HG03342 (cell line): ENCODE measurements around the gene CRP.
"Not testable (repeated sequence)": the region's sequence is repeated elsewhere in the genome, so short reads cannot be mapped to it uniquely, and the experiment has no call there.

Experiments
- ATAC-seq: cut with Tn5 transposase; IDR thresholded peaks from one replicate; pipeline ENCODE4 v1.9.1; 2021; ENCODE audit warnings: mild to moderate bottlenecking, moderate library complexity; ENCODE audit not compliant: unreplicated experiment

The CRP gene

DNA sequence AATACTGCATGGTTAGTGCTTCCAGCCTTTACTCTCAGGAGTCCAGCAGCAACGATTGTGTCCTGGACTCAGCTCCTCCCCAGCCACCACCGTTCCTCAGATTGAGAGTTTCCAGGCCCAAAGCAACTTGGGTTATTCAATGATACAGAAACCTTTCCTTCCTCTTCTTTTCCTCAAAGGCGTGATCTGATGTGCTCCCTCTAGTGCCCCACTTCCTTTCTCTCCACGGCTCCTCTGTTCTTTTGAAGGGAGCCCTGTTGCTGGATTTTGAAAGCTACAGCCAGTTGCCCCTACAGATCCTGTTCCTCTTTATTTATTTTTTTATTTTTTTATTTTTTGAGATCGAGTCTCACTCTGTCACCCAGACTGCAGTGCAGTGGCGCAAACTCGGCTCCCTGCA lies 14.1 kb downstream of the CRP start:
- ATAC-seq = no peak

DNA sequence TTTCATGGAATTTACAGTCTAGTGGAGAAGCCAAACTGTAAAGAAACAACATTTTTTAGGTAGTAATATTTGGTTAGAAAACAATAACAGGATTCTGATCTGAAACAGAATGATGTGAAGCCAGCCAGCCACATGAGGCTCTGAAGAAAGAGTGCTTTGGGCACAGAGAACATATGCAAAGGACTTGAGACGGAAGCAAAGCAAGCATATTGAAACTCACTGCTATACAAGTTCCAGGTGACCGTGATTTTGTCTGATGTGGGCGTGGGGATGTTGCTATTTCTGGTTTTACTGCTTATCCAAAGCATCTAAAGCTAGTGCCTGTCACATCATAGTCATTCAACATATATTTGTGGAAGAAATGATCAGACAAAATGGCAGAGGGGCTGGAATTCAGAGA lies 14.7 kb downstream of the CRP start:
- ATAC-seq = no peak

DNA sequence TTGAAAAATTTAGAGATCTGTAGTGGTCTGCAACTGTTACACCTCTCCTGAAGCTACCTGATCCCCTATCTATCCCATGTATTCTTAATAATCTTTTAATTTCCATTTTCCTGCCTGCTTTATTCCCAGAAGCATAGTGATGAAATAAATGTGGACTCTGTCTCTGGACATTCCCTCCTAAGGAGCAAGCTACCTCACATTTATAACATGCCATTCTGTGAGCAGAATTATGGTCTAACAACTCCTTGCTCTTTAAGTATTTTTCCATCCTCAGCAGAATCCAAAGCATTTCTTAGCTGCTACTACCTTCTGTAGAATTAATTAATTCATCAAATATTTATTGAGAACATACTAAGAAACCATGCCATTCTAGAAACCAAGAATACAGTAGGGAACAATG lies 15.1 kb downstream of the CRP start:
- ATAC-seq = no peak

DNA sequence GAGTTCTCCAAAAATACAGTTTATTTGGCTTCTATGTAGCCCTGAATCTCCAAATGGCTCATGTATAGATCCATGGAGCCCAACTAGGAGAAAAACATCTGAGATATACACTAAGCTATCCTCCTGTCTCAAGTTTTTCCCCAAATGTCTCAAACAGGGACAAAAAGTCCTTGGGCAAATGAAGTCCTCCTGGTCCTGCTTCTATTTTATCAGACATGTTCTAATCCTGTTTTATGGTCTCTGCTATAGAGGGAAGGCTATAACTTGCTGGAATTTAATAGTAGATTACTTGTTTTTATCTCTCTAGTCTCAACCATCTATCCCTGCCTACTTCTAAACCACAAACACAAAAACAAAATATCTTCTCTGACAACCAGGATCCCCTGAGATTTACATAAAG lies 26.9 kb downstream of the CRP start:
- ATAC-seq = no peak

DNA sequence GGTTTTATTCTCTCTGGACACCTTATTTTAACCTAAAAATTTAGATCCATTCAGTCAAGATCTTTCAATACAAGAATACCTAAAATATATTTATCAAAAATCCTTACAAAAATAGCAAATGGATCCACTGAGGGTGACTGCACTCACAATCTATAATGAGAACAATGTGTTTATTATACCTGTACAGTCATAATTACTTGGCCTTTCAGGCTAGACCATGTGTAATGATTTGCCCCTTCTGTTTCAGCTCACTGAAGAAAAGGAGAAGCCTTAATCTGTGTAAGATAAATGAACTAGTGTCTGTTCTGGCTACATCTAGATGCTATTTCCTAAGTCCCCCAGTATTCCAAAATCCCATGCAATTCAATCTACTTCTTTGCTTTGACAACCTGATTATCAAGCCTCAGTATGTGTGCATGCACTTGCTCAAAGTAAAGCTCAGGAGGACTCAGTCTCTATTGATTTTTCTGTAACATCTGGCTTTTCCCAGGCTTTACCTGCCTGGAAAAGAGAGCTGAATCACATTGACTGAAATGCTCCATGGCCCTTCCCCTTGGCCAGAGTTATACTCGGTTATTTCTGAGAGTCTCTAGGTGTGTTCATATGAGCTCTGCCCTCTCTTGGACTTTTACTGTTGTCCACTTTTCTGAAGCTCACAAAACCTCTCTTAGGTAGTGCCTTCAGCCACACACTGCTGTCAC lies 27.6 kb downstream of the CRP start:
- ATAC-seq = no peak

DNA sequence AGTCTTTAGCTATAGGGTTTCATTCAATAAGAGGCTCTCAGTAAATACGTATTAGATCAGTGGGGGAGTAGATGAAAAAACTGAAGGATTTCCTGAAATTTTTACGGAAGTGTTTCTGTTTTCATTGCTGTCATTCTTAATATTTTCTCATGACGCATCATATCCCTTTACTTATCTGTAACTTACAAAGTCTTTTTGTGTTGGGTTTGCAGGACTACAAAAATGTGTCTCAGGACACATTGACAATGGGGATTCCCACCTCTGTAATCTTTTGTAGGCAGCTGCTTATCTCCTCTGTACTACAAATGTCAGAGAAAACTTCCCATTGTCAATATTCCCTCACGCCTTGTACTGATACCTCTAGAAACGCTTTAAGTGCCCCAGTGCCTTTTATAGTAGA lies 35.5 kb downstream of the CRP start:
- ATAC-seq = no peak

DNA sequence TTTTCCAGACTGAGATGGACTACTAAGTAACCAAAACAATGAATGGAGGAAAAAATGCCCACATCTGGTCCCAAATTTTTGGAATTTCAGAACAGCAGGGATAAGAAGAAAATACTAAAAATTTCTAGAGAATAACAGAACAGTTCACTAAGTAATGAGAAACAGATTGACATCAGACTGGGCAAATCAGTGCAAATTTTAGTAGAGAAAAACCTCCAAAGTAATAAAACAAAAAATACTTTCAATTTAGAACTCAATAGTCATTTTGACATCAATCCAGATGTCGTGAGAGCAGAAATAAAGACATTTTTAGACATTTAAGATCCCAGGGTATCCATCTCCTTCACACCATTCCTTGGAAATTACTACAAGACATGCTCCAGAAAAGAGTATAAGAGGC lies 39.3 kb downstream of the CRP start:
- ATAC-seq = no peak

DNA sequence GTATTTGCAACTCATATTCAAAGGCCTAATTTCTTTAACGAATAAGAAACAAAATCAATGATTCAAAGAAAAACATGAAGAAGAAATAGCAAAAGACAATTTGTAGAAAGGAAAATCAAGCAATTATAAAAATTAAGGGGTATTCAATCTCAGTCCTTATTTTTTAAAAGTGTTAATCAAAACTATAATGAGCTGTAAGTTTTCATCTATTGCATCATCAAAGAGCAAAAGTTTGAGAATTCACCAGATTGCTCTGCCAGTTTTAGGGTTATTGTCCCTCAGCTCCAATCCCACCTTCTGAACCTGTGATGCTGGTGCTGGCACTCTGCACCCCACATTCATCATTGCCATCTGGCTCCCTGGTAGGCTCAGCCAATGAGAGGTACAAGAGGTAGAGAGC lies 42.0 kb downstream of the CRP start:
- not testable (repeated sequence) for ATAC-seq

DNA sequence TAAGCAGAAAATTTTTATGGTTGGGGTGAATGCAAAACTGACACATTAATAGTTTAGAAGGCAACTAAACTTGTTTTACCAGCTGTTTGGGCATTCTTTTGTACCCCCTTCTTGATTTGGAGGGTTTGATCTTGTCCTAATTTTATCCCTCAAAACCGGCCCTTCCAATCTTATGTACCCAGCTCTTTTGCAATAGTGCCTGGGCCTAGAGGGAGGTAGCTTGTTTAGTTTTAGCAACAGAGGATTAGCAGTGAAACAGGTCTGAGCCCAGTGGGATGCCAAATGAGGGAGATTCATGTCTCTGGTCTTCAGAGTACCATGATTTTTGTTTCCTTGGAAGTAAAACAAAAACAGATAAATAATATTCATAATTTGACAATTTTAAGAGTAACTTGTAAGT lies 45.1 kb downstream of the CRP start:
- no peak for ATAC-seq

DNA sequence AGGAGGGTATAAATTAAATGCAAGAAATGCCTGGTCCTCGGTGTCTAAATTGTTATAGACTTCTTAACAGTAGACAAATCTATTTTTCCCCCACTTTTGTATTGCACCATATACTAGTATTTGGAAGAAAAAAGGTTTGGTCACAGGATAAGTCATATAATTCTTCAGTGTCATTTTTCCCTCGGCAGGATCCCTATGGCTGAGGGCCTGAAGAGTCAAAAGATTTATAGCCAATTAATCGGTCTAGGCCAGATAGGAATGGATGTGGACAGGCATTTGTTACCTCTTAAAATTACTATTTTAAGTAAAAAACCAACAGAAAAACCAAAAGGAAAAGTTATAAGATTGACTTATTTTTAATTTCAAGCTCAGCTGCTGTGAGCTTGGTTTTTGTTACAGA lies 45.6 kb downstream of the CRP start:
- ATAC-seq = no peak

DNA sequence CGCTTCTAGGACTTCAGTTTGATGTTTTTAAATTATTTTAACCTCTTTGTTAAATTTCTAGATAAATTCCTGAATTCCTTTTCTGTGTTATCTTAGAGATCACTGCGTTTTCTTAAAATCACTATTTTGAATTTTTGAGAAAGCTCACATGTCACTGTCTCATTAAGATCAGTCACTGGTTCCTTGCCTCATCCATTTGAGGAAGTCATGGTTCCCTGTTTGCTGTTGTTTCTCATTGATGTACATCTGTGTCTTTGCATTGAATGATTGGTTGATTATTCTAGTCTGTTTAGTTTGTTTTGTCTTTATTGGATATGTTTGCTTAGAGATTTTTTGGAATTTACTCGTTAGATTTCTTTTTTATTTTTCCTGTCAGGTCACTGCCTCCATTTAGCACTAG lies 50.1 kb downstream of the CRP start:
- ATAC-seq = no peak

DNA sequence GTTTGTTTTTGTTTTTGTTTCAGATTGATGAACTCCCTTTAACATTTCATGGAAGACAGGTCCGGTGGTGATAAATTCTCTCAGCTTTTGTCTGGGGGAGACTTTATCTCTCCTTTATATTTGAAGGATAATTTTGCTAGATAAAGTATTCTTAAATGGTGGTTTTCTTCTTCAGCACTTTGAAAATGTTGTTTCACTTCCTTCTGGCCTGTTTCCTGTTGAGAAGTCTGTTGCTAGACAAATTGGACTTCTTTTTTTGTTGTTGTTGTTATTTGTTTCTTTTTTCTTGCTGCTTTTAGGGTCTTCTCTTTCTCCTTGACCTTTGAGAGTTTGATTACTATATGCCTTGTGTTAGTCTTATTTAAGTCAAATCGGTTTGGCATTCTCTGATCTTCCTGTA lies 50.8 kb downstream of the CRP start:
- no peak for ATAC-seq
